GM21390 (cell line): ENCODE results near the gene CD86.
A peak's percentile ranks its signal among the peaks of the same experiment; 100 is the strongest.
"Not testable (repeated sequence)": the region's sequence is repeated elsewhere in the genome, so short reads cannot be mapped to it uniquely, and the experiment has no call there.

Experiments used
- ATAC-seq: cut with Tn5 transposase; IDR thresholded peaks from one replicate; pipeline ENCODE4 v1.9.1; 2021; ENCODE audit not compliant: unreplicated experiment

The CD86 gene, protein sequence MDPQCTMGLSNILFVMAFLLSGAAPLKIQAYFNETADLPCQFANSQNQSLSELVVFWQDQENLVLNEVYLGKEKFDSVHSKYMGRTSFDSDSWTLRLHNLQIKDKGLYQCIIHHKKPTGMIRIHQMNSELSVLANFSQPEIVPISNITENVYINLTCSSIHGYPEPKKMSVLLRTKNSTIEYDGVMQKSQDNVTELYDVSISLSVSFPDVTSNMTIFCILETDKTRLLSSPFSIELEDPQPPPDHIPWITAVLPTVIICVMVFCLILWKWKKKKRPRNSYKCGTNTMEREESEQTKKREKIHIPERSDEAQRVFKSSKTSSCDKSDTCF

GRCh38 chr3:122055215-122055614, at the start of gene CD86:
Gene CD86, plus strand, starts transcription at chr3:122055362. Its CDS starts 128 bp downstream, at chr3:122055490.
- ATAC-seq = peak; percentile 91

DNA sequence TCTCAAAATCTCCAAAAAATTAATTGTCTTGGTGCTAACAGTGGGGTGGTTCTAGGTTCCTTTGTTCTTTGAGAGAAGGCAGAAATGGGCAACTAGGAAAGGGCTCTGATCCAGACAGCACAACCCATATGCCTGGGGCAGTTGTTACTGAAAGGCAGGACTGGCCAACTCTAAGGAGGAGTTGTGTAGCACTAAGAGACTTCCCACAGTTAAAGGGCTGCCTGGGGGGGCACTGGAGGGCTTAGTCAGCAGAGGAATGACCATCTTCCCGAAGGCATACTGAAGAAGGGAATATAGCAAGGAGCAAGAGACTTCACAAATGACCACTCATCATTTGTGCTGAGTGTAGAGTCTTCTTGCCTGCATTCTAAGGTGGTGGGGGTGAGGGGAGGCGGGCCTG, 48.9 kb upstream of the CD86 start:
- ATAC-seq = no peak

GRCh38 chr3:122008166-122008565, 47.0 kb upstream of the CD86 start:
- ATAC-seq = no peak

GRCh38 chr3:122010506-122010905, 44.7 kb upstream of the CD86 start:
- ATAC-seq = no peak

DNA sequence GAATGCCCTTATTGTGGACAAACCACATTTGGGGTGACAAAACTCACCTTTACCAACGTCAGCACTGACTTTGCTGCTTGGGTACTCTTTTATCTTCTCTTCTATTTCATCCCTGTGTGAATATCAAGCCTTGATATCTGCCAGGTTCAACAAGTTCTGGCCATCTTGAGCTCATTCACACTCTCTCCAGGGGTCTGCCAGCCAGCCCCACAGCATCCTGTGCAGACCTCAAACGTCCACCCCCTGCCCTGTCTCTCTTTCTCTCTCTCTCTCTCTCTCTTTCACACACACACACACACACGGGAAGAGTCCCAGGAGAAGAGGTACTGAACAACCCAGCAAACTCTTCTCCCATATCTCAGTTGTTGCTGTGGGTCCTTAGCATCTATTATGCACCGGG, 43.8 kb upstream of the CD86 start:
- ATAC-seq = no peak

GRCh38 chr3:122012821-122013220, 42.3 kb upstream of the CD86 start:
- ATAC-seq = no peak

- no peak for ATAC-seq
Measured at GRCh38 chr3:122013448-122013925, 41.7 kb upstream of the CD86 start.

GRCh38 chr3:122014741-122015140, 40.4 kb upstream of the CD86 start:
- ATAC-seq = peak; percentile 62

DNA sequence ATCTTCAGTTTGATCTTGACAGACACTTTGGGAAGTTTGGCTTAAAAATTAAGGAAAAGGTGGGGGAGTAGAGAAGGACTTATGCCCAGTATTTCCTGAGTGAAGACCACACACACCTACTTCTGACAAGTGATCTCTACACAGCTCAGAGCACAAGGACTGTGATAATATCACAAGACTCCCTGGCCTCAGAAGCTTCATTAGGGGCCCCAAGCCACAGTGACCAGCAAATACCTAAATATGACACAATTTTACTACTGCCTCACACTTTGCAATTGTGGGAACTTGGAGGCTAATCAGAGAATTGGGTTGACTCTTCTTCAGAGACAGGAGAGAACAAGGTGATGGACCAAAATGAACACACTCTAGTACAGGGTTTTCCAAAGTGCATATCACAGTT, 35.7 kb upstream of the CD86 start:
- ATAC-seq = no peak

DNA sequence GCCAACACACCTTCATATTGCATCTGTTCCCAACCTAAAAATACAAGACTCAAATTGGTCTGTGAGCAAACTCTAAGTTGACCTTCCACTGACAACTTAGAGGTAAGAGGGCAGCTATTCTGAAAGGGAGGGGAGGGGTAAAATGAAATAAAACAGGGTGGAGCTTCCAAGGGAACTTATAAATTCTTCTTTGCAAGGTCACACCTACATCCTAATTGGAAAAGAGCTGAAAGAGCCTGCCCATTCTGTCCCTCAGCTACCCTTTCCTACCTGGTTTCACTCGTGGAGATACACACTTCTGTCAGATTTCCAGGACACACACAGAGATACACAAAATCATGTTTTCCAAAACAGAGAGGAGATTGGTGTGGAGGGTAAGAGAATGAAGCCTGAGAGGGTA, 34.1 kb upstream of the CD86 start:
- no peak for ATAC-seq

DNA sequence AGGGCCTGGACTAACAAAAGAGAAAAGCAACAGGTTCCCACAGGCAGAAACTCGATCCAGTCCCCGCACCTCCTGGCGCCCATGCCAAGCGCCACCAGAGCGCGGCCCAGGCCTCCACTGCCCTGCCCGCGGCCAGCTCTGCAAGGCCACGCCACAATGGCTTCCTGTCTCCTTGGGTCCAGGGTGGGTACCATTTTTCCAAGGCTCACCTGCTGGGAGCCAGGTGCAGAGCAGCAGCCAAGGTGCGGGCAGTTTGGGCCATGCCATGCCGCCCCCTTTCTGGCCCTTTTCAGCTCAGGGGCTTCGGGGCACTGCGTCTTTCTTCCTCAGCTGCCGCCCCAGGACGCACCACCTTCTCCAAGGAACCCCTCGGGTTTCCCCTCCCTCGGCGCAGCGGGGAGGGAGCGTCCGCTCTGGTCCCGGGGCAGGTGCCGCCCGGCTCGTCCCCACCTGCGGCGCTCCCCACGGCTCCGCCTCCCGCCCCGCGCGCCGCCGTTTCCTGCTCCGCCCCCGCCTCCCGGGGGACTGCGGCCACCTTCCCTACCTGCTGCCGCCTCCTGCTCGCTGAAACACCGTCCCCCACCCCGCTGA, 33.3 kb upstream of the CD86 start, which contains the start of gene ILDR1:
TSS of gene ILDR1 (minus strand) at position 437 of the 591 bp plus-strand sequence. CDS start at position 267, 170 bp downstream.
- peak; percentile 38 for ATAC-seq

- ATAC-seq = no peak
Measured at GRCh38 chr3:122023335-122023910, 31.7 kb upstream of the CD86 start.

DNA sequence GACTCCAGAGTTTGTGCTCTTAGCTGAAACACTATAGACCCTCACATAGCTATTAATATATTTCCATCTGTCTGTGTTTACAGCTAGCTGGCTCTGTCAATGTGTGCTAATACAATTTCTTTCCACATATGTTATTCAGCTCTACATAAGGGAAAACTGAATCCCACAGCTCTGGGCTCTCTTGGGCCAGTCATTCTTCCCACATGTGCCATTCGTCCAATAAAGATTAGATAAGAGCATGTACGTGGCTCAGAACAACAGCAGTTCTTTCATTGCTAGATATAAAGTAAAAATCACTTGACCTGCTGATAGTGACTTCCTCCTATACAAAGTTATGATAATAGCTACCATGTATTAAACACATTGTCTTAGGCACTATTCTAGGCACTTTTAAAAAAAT, 30.4 kb upstream of the CD86 start:
- ATAC-seq = no peak

- ATAC-seq = peak; percentile 88
Measured at GRCh38 chr3:122025296-122025695, 29.9 kb upstream of the CD86 start.

DNA sequence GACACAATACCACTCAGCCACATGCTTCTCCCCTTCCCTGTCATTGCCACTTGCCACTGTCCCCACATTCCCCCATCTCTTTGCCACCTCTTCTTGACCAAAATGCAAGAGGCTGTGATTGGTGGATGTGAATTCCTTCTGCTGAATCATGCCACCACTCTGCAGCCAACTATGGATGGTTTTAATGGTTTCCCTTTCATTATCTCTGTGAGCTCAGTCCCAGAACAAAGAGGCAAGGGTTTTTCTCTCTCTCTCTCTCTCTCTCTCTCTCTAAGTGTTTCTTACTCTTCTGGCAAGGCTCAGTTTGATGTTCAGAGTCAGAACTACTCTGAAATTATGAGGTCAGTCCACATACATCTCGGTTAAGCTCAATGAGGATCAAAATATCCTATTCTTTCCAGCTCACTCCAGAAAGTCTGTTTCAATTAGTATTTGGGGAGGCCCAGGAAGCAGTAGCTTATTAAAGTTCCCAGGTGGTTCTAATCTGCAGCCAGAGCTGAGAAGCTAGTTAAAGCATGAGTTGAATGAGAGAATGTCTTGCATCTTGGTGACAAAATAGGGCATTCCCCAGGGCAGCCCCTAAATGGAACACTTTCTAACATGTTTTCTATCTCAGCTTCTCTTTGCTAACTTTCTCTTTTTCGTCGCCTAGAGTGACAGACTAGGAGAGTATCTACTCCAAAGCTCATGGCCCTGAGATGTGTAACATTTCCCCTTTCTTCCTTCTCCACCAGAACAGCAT, 24.6 kb upstream of the CD86 start:
- peak; percentile 71 for ATAC-seq

DNA sequence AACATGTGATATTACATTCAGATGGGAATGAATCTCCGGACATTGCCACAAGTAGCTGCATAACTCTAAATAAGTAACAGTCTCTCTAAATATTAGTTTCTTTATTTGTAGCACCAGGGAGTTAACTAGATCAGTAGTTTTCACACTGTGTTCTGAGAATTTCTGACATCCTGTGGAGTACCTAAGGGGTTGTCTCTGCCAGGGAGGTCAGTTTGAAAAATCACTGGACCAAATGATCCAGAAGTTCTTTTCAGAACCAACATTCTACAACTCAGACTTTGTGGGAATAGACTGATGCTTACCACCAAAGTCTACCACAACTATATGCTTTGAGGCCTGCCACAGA, 24.1 kb upstream of the CD86 start:
- peak; percentile 33 for ATAC-seq

DNA sequence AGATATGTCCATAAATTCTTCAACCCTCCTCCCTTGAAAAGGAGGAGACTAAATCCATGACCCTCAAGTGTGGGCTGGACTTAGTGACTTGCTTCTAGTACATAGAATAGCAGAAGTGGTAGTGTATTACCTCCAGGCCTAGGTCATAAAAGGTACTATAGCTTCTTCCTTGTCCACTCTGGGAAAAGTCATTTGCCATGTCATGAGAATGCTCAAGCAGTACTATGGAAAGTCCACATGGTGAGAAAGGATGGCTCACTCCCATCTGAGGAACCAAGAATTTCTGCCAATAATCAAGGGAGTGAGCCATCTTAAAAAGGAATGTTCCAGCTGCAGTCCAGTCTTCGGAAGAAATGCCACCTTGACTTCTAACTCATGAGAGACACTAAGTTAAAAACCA, 22.6 kb upstream of the CD86 start:
- no peak for ATAC-seq

DNA sequence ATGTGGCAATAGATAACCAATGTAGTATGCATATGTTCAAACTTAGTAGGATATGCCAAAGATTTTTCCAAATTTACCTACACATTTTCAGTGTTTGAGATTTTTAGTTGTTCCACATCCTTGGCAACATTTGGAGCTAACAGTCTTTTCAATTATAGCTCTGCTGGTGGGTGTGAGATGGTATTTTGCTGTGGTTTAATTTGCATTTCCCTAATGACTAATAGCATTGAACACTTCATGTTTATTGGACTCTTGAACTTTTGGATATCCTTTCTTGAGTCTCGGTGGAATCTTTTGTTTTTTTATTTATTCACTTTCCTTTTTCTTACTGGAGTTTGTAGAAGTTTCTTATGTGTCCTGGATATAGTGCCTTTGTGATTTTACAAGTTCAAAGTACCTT, 22.1 kb upstream of the CD86 start:
- no peak for ATAC-seq

DNA sequence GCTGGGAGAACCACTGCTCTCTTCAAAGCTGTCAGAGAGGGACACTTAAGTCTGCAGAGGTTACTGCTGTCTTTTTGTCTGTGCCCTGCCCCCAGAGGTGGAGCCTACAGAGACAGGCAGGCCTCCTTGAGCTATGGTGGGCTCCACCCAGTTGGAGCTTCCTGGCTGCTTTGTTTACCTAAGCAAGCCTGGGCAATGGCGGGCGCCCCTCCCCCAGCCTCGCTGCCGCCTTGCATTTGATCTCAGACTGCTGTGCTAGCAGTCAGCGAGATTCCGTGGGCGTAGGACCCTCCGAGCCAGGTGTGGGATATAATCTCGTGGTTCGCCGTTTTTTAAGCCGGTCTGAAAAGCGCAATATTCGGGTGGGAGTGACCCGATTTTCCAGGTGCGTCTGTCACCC, 7.9 kb upstream of the CD86 start:
- ATAC-seq = not testable (repeated sequence)

DNA sequence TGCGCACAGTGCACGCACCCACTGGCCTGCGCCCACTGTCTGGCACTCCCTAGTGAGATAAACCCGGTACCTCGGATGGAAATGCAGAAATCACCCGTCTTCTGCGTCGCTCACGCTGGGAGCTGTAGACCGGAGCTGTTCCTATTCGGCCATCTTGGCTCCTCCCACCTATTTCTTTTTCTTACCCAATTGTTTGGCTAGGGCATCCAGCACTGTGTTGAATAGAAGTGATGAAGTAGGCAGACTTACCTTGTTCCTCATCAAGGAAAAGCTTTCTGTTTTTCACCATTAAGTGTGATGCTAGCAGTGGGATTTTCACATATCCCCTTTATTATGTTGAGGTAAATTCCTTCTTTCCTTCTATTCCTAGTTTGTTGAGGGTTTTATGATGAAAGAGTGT, 7.4 kb upstream of the CD86 start:
- not testable (repeated sequence) for ATAC-seq

DNA sequence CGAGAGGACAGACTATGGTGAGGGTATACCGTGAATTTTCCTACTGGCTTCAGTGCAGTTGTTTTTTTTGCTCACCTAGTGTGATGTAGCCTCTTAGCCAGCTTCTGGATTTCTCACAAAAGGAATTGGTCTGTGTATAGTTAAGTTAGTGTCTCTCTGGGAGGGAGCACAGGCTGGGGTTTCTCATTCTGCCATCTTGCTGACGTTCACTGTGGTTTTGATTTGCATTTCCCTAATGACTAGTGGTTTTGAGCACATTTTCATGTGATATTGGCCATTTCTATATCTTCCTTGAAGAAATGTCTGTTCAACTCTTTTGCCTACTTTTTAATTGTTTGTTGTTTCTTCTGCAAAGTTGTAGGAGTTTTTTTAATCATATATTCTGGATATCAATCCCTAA, 2.2 kb upstream of the CD86 start:
- peak; percentile 46 for ATAC-seq

GRCh38 chr3:122057671-122058070, 2.5 kb downstream of the CD86 start:
- no peak for ATAC-seq
